PC-3 (cell line): Measurements from ENCODE around the gene ARHGEF38.

Experiments used
- EZH2phosphoT487 ChIP-seq: fragments of 300-600 bp; sonication (generic); IDR thresholded peaks from 2 replicates; pipeline ENCODE4 v1.6.1; 2018; ENCODE audit warnings: mild to moderate bottlenecking, antibody characterized with exemption, low read length, borderline replicate concordance
- TF ChIP-seq, protein P1 (sequence below): fragments of 300-600 bp; sonication (generic); conservative IDR thresholded peaks from 2 replicates; pipeline ENCODE4 v1.5.1; 2017; ENCODE audit warnings: antibody characterized with exemption, low read depth, mild to moderate bottlenecking, low read length

DNA sequence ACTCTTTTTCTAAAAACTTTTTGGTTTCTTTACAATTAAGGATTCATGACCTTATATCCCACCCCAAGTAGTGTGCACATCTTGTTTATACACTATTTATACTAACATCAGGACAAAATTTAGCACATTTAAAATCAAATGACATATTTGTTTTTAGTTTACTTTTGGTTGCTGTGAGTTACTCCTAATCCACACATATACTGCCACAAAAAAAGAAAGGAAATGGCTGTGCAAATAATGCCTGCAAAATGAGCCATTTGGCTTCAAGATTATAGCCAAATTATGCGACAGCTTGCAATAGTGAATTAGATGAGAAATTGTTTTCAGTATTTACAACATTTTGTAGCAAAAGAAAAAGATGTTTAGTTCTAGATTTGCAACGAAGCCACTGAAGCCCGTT, 10.4 kb upstream of the ARHGEF38 start:
- TF ChIP-seq, protein P1, sequence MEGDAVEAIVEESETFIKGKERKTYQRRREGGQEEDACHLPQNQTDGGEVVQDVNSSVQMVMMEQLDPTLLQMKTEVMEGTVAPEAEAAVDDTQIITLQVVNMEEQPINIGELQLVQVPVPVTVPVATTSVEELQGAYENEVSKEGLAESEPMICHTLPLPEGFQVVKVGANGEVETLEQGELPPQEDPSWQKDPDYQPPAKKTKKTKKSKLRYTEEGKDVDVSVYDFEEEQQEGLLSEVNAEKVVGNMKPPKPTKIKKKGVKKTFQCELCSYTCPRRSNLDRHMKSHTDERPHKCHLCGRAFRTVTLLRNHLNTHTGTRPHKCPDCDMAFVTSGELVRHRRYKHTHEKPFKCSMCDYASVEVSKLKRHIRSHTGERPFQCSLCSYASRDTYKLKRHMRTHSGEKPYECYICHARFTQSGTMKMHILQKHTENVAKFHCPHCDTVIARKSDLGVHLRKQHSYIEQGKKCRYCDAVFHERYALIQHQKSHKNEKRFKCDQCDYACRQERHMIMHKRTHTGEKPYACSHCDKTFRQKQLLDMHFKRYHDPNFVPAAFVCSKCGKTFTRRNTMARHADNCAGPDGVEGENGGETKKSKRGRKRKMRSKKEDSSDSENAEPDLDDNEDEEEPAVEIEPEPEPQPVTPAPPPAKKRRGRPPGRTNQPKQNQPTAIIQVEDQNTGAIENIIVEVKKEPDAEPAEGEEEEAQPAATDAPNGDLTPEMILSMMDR: no peak
- TF ChIP-seq EZH2phosphoT487: no peak
